GM12878 (cell line): ENCODE results near the gene CANX. TPM values are rescaled to one million over a fixed set of nuclear protein-coding genes. Genes with fewer than 3 reads are reported as not detected.

Experiments used
- ATAC-seq: fragments of 200-7000 bp; cut with Tn5 transposase; 3 replicates; pipeline ENCODE4 v1.9.1; 2020; ENCODE audit warnings: mild to moderate bottlenecking, moderate library complexity
- BruUV-seq: library from RNA; stranded (reverse); fragments of 400-500 nt; replicated peaks from 2 replicates; lab custom pipeline; 2021; lab: Mats Ljungman, UMichigan
- CTCF ChIA-PET: fragments of 300-600 bp; sonication (Branson Sonifier 250); formaldehyde crosslinking; extraction: SDS; loops from one replicate; lab custom pipeline; 2021; ENCODE audit warnings: inconsistent platforms; lab: Yijun Ruan, JAX
- POLR2A ChIA-PET: fragments of 350-600 bp; formaldehyde crosslinking; extraction: SDS; loops from one replicate; lab custom pipeline; 2021; ENCODE audit warnings: inconsistent platforms; lab: Charles Lee
- RAD21 ChIA-PET: fragments of 300-600 bp; sonication (Branson Sonifier 250); formaldehyde crosslinking; loops from one replicate; lab custom pipeline; 2023; ENCODE audit warnings: antibody characterized with exemption; ENCODE audit not compliant: unreplicated experiment; lab: Charles Lee
- SMC1A ChIA-PET: fragments of 300-600 bp; sonication (Branson Sonifier 250); formaldehyde crosslinking; loops from one replicate; lab custom pipeline; 2023; ENCODE audit not compliant: unreplicated experiment, uncharacterized antibody; lab: Charles Lee
- DNase-seq: peaks from one replicate; pipeline ENCODE4 v3.0.0-alpha.2; 2011; ENCODE audit warnings: low read depth, low spot score
- FAIRE-seq: peaks from 3 replicates; lab custom pipeline; 2011; peaks lifted over from hg19 to GRCh38; lab: Jason Lieb, UNC
- H2AFZ ChIP-seq: 2 replicates; pipeline ENCODE4 v1.6.0; 2011; ENCODE audit warnings: low read depth, low read length, control low read depth; ENCODE audit not compliant: control insufficient read depth
- H3K27ac ChIP-seq: 2 replicates; pipeline ENCODE4 v1.5.1; 2011; ENCODE audit warnings: control low read depth; ENCODE audit not compliant: control insufficient read depth, insufficient read depth
- H3K27me3 ChIP-seq, 2 experiments: replicated peaks in 1 of 2; 2 replicates each; pipeline versions ENCODE4 v1.6.0 to v1.6.1; 2011; ENCODE audit warnings: low read length in 1 of 2; ENCODE audit not compliant: control insufficient read depth in 2 of 2, insufficient read depth in 2 of 2
- H3K36me3 ChIP-seq, 2 experiments: 2 replicates each; pipeline ENCODE4 v1.5.1; 2011; ENCODE audit warnings: low read length in 1 of 2; ENCODE audit not compliant: control insufficient read depth in 2 of 2, insufficient read depth in 2 of 2
- H3K4me1 ChIP-seq: 2 replicates; pipeline ENCODE4 v1.6.1; 2011; ENCODE audit warnings: mild to moderate bottlenecking, low read length, moderate library complexity, mixed read lengths; ENCODE audit not compliant: control insufficient read depth, insufficient read depth
- H3K4me2 ChIP-seq: 2 replicates; pipeline ENCODE4 v1.6.0; 2011; ENCODE audit warnings: control low read depth; ENCODE audit not compliant: control insufficient read depth, insufficient read depth
- H3K4me3 ChIP-seq: fragments of 200-600 bp; sonication (generic); 2 replicates; pipeline ENCODE4 v1.5.1; 2016
- H3K79me2 ChIP-seq: 2 replicates; pipeline ENCODE4 v1.6.0; 2011; ENCODE audit warnings: low read length; ENCODE audit not compliant: control insufficient read depth, insufficient read depth
- H3K9ac ChIP-seq: 2 replicates; pipeline ENCODE4 v1.8.0; 2011; ENCODE audit warnings: low read length, control low read depth, mixed read lengths; ENCODE audit not compliant: control insufficient read depth, insufficient read depth
- H3K9me3 ChIP-seq: replicated peaks from 3 replicates; pipeline ENCODE4 v1.5.1; 2011; ENCODE audit warnings: mild to moderate bottlenecking, low read length; ENCODE audit not compliant: control insufficient read depth, insufficient read depth
- H4K20me1 ChIP-seq: 2 replicates; pipeline ENCODE4 v1.6.0; 2011; ENCODE audit not compliant: control insufficient read depth, insufficient read depth
- ASH2L ChIP-seq: fragments of 300-600, 200-600 bp; sonication (generic); IDR thresholded peaks from 2 replicates; pipeline ENCODE4 v1.6.1; 2017; ENCODE audit warnings: low read depth, mild to moderate bottlenecking, borderline replicate concordance
- BACH1 ChIP-seq: fragments of 450-650 bp; IDR thresholded peaks from 2 replicates; pipeline ENCODE4 v1.6.1; 2017; ENCODE audit warnings: mild to moderate bottlenecking, borderline replicate concordance
- CHD1 ChIP-seq: IDR thresholded peaks from 2 replicates; pipeline ENCODE4 v1.6.1; 2012; ENCODE audit warnings: low read depth, low read length, improper control_type of control experiment
- E2F8 ChIP-seq: fragments of 450-650 bp; IDR thresholded peaks from 2 replicates; pipeline ENCODE4 v1.6.1; 2018; ENCODE audit warnings: mild to moderate bottlenecking, low read depth, moderate library complexity; ENCODE audit not compliant: partially characterized antibody
- FOXM1 ChIP-seq: IDR thresholded peaks from 2 replicates; pipeline ENCODE4 v1.6.1; 2012; ENCODE audit warnings: low read depth, mild to moderate bottlenecking, inconsistent platforms, low read length, moderate library complexity
- IKZF2 ChIP-seq, 2 experiments: fragments of 450-650 bp; IDR thresholded peaks; 2 replicates each; pipeline ENCODE4 v1.6.1; 2017; ENCODE audit warnings: mild to moderate bottlenecking in 2 of 2, moderate library complexity in 2 of 2
- MEF2A ChIP-seq: IDR thresholded peaks from 2 replicates; pipeline ENCODE4 v1.6.1; 2011; ENCODE audit warnings: low read depth, mild to moderate bottlenecking, low read length, moderate library complexity; ENCODE audit not compliant: insufficient read depth
- NFIC ChIP-seq: IDR thresholded peaks from 2 replicates; pipeline ENCODE4 v1.6.1; 2012; ENCODE audit warnings: low read depth, mild to moderate bottlenecking, inconsistent platforms, low read length, moderate library complexity
- PKNOX1 ChIP-seq: fragments of 450-650 bp; IDR thresholded peaks from 2 replicates; pipeline ENCODE4 v1.6.1; 2016; ENCODE audit warnings: mild to moderate bottlenecking
- RUNX3 ChIP-seq: IDR thresholded peaks from 2 replicates; pipeline ENCODE4 v1.6.1; 2012; ENCODE audit warnings: low read length, inconsistent platforms
- SIN3A ChIP-seq: IDR thresholded peaks from 2 replicates; pipeline ENCODE4 v1.6.1; 2012; ENCODE audit warnings: low read depth, low read length, improper control_type of control experiment
- SRF ChIP-seq, 2 experiments: IDR thresholded peaks; 2 replicates each; pipeline ENCODE4 v1.6.1; 2011; ENCODE audit warnings: low read depth in 2 of 2, low read length in 2 of 2, mild to moderate bottlenecking in 1 of 2, moderate library complexity in 1 of 2
- TCF12 ChIP-seq: IDR thresholded peaks from 2 replicates; pipeline ENCODE4 v1.6.1; 2011; ENCODE audit warnings: low read depth, mild to moderate bottlenecking, low read length
- ZNF592 ChIP-seq: fragments of 450-650 bp; IDR thresholded peaks from 2 replicates; pipeline ENCODE4 v1.6.1; 2017; ENCODE audit warnings: mild to moderate bottlenecking, moderate library complexity
- WGBS: methylation state at CpG from one replicate; pipeline ENCODE4 v1.1.6; 2016; ENCODE audit warnings: low lambda C conversion rate; ENCODE audit not compliant: insufficient replicate concordance, insufficient coverage; ENCODE audit errors: missing lambda C conversion rate; 5-methylcytosine and 5-hydroxymethylcytosine counted together
- in situ Hi-C: fragments of 300-500 bp; cut with MboI; formaldehyde crosslinking; loops from 9 replicates; pipeline ENCODE4 v1.14.3; 2018; ENCODE audit warnings: mixed read lengths
- intact Hi-C: fragments of 100-400 bp; cut with micrococcal nuclease; formaldehyde crosslinking; loops from one replicate; pipeline ENCODE4 v1.14.2; 2022; ENCODE audit not compliant: unreplicated experiment
- polyA plus RNA-seq, 11 experiments: library from polyadenylated mRNA; depleted of rRNA in 4 of 11; unstranded in 6 of 11; stranded (reverse) in 5 of 11; fragments of >200 nt; fragmentation: Nextera tagmentation in 4 of 11; fragmentation: Illumina TruSeq in 1 of 11; extraction: Ambion mirVana in 4 of 11; extraction: Trizol in 1 of 11; gene quantifications; 1 replicate in 1 of 11; 2 replicates in 10 of 11; pipeline versions ENCODE4 v1.2.1 to v1.2.3, GENCODE V29; 2011 to 2016; ENCODE audit warnings: inconsistent platforms in 2 of 11, missing spikeins in 2 of 11, low read depth in 1 of 11
- total RNA-seq, 4 experiments: library from RNA; depleted of rRNA in 3 of 4; stranded (reverse); fragments of >200 nt in 3 of 4; fragmentation: Illumina TruSeq in 1 of 4; extraction: Trizol in 1 of 4; gene quantifications; 2 replicates each; pipeline versions ENCODE4 v1.2.1 to v1.2.3, GENCODE V29; 2013 to 2021

CANX gene
- total and polyA plus RNA-seq, 10 of the 15 experiments (the other 5 are each of a cell fraction or from before 2014, with no cell fraction given), result 78.2 to 602 (median 412) TPM

GRCh38 chr5:179730356-179730755 lies 31.6 kb downstream of the CANX start (continued):
- no peak for TF ChIP-seq ZNF592
- no peak for TF ChIP-seq ASH2L
- no peak for TF ChIP-seq IKZF2 (IDR thresholded peaks at IDR 0.05)

- Histone ChIP-seq H3K4me3 (no peak overlapping the region), H3K4me2 (no peak overlapping the region), H4K20me1 (no peaks in the 10 kb centered on the region; the same call in 1 of the 2 replicates), H3K9me3 (no peaks in the 10 kb centered on the region), H3K79me2 (peaks cover 30% of the 10 kb centered on the region), H3K36me3 (peaks cover 7 to 36% of the 10 kb centered on the region in 2 experiments), H3K9ac (no peak overlapping the region), H3K27me3 (no peaks in the 10 kb centered on the region), H3K27ac (no peak overlapping the region), H2AFZ (no peak overlapping the region), H3K4me1 (peaks cover 6% of the 10 kb centered on the region; the same call in 1 of the 2 replicates)
- no TSS peak for BruUV-seq
- RAD21 ChIA-PET, result interaction anchor here (0.9 kb wide), 1 partner anchor 53 kb away, joined by 3 read pairs; no protein-coding TSS in a partner anchor
- intact Hi-C loops, result no loop called here
- 50% methylated on average over 3 of the region's 3 CpGs for WGBS
- DNase-seq (no peak), FAIRE-seq (no peak), ATAC-seq (no peak)
- SMC1A ChIA-PET, result interaction anchor here (1.6 to 3.4 kb wide), 2 partner anchors 29 to 50 kb away, joined by 4 to 12 read pairs; partner anchors contain the start of gene CBY3
- CTCF ChIA-PET, result interaction anchor here (2.6 to 4.2 kb wide), 2 partner anchors 32 to 52 kb away, joined by 9 to 25 read pairs; no protein-coding TSS in a partner anchor
- in situ Hi-C loops, result no loop called here
- POLR2A ChIA-PET, result interaction anchor here (0.6 to 1.5 kb wide), 4 partner anchors 26 to 91 kb away, joined by 3 to 8 read pairs (median 6); no protein-coding TSS in a partner anchor
- TF ChIP-seq RUNX3 (no peak), FOXM1 (no peak), PKNOX1 (no peak), BACH1 (no peak), MEF2A (no peak), CHD1 (no peak), NFIC (no peak), E2F8 (no peak), SIN3A (no peak), TCF12 (no peak), SRF (IDR thresholded peaks at IDR 0.05; ENCODE audit: low read depth in 2 of 2, low read length in 2 of 2) (no peak)
Observed at GRCh38 chr5:179730852-179731251, 32.1 kb downstream of the CANX start.
